Stomach (tissue), 9 donors: ENCODE data around the gene DAPK2. TPM values are rescaled to one million over a fixed set of nuclear protein-coding genes. Genes with fewer than 3 reads are reported as not detected.
A peak's percentile ranks its signal among the peaks of the same experiment; 100 is the strongest.

ENCODE experiments used
- DNase-seq, 2 donors: peaks; one replicate each; pipeline versions ENCODE4 v3.0.0 to v3.0.0-alpha.2; 2013 to 2019
- H3K27ac ChIP-seq, 5 donors: fragments of 200-600 bp in 4 of 5; sonication (generic) in 4 of 5; one replicate each; pipeline ENCODE4 v1.5.1; 2013 to 2019; ENCODE audit warnings: mild to moderate bottlenecking in 1 of 5, moderate library complexity in 1 of 5
- H3K27me3 ChIP-seq, 3 donors: fragments of 200-600 bp; sonication (generic); one replicate each; pipeline ENCODE4 v1.5.1; 2017 to 2019; ENCODE audit warnings: mixed run types in 1 of 3
- H3K36me3 ChIP-seq, 4 donors: fragments of 200-600 bp; sonication (generic); 1 replicate in 3 of 4; 2 replicates in 1 of 4; pipeline ENCODE4 v1.5.1; 2016 to 2019
- H3K4me1 ChIP-seq, 4 donors: fragments of 200-600 bp; sonication (generic); one replicate each; pipeline ENCODE4 v1.5.1; 2016 to 2019
- H3K4me3 ChIP-seq, 4 donors: fragments of 200-600 bp; sonication (generic) in 3 of 4; one replicate each; pipeline ENCODE4 v1.5.1; 2016 to 2019; ENCODE audit warnings: mild to moderate bottlenecking in 1 of 4
- H3K9me3 ChIP-seq, 4 donors: fragments of 200-600 bp; sonication (generic); one replicate each; pipeline ENCODE4 v1.5.1; 2016 to 2019
- EP300 ChIP-seq: sonication (generic); formaldehyde crosslinking; IDR thresholded peaks from one replicate; pipeline ENCODE4 v1.6.1; 2017; ENCODE audit warnings: antibody characterized with exemption
- POLR2A ChIP-seq, 4 donors: fragments of 450-650 bp; IDR thresholded peaks; one replicate each; pipeline ENCODE4 v1.6.1; 2016; ENCODE audit warnings: antibody characterized with exemption in 4 of 4, control low read depth in 2 of 4, mild to moderate bottlenecking in 1 of 4, moderate library complexity in 1 of 4
- POLR2AphosphoS5 ChIP-seq, 3 donors: sonication (generic); formaldehyde crosslinking; IDR thresholded peaks; one replicate each; pipeline ENCODE4 v1.6.1; 2016; ENCODE audit warnings: antibody characterized with exemption in 3 of 3
- WGBS, 5 donors: extraction: QIAGEN DNeasy Blood & Tissue Kit in 3 of 5; methylation state at CpG; one replicate each; pipeline versions ENCODE4 v1.1.5 to v1.1.7; 2013 to 2018; 5-methylcytosine and 5-hydroxymethylcytosine counted together
- intact Hi-C: fragments of 100-400 bp; cut with DNase I; formaldehyde crosslinking; loops from one replicate; pipeline ENCODE4 v1.15.1; 2023; ENCODE audit warnings: low total_unique reads
- polyA plus RNA-seq, 3 donors: library from polyadenylated mRNA; stranded (reverse); fragments of 200-250 nt; gene quantifications; one replicate each; pipeline ENCODE4 v1.2.3, GENCODE V29; 2013
- total RNA-seq, 5 donors: library from RNA; depleted of rRNA; stranded (reverse); fragments of >200 nt; gene quantifications; one replicate each; pipeline versions ENCODE4 v1.1.0 to v1.2.3, GENCODE V29; 2014 to 2016
- TF ChIP-seq, protein P1 (sequence below), 7 experiments: fragments of 450-650 bp in 4 of 7; fragments of 200-600 bp in 3 of 7; sonication (generic) in 3 of 7; IDR thresholded peaks; one replicate each; pipeline ENCODE4 v1.5.1; 2016 to 2019; ENCODE audit warnings: antibody characterized with exemption in 7 of 7, control low read depth in 2 of 7, mild to moderate bottlenecking in 1 of 7
- donor health status: healthy with polysubstance abuse.
- donor health status: Bipolar disorder and iron deficiency.
- donor health status: healthy.

DAPK2 gene
- total and polyA plus RNA-seq, 8 donors = 5.2 to 178 (median 16.6) TPM

DNA sequence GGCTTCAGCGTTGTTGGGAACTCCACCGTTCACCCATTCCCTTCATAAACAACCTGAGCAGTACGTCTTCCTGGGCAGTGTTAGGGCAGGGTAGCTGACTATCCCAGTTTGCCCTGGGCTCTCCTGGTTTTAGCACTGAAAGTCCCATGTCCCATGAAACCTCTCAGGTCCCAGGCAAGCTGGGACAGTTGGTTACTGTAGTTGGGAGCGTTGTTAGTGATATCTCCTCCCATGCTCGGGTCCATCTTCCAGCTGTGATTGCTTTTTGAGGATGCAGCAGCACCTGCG lies 151.7 kb downstream of the DAPK2 start:
- Histone ChIP-seq H3K4me3 (no peak overlapping the region), H3K27me3 (no peaks in the 10 kb centered on the region), H3K36me3 (no peaks in the 10 kb centered on the region), H3K27ac (no peak overlapping the region), H3K9me3 (no peaks in the 10 kb centered on the region), H3K4me1 (peaks cover 5 to 74% (median 19%) of the 10 kb centered on the region in 4 donors)
- DNase-seq = no peak
- WGBS, 5 donors = 90 to 96% (median 93%) methylated on average over 6 of the region's 6 CpGs
- no peak for TF ChIP-seq POLR2A (IDR thresholded peaks at IDR 0.05)
- intact Hi-C loops = loop anchor here (5.0 to 10.0 kb wide), 2 partner anchors 147 to 170 kb away; no protein-coding TSS in a partner anchor

DNA sequence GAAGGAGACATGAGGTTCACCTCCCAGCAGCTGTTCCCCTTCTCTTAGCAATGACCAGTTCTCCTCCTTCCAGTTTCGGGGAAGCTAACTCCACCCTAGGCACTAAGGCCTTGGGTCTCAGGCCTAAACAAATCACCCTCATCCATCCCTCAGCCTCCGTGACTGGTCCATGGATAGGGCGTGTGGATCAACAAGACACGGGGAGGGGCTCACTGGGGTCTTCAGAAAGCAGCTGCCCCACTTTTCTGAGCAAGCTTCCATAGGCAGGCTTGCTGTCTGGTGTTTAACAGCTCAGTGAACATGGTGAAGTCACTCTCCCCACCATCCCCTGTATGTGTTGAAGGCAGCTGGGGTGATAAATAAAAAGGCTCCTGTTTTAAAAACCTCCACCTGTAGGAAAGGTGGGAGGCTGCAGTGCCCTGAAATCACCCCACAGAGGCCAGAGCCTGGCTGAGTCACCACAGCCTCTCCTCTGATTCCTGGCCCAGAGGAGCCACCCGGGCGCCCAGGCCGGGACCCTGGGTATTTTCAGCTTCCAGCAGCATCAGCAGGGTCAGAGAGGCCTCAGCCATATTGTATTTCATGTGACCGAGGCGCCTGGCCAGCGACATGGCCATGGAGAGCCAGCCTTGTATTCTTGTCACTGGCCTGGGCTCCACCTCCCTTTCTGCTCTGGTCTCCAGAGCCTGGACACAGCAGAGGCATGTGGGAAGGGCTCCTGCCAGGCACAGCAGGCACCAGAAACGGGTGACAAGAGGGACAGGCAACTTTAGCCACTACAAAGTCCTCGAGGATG lies 152.2 kb downstream of the DAPK2 start:
- WGBS, 5 donors = 79 to 90% (median 88%) methylated on average over 12 of the region's 12 CpGs
- Histone ChIP-seq H3K36me3 (no peaks in the 10 kb centered on the region), H3K4me3 (no peak overlapping the region), H3K9me3 (no peaks in the 10 kb centered on the region), H3K27me3 (no peaks in the 10 kb centered on the region), H3K27ac (no peak overlapping the region), H3K4me1 (peaks cover 5 to 69% (median 19%) of the 10 kb centered on the region in 4 donors)
- intact Hi-C loops = loop anchor here (5.0 to 10.0 kb wide), 2 partner anchors 147 to 171 kb away; no protein-coding TSS in a partner anchor
- TF ChIP-seq POLR2AphosphoS5 (IDR thresholded peaks at IDR 0.05) = no peak
- no peak for TF ChIP-seq EP300
- TF ChIP-seq, protein P1, sequence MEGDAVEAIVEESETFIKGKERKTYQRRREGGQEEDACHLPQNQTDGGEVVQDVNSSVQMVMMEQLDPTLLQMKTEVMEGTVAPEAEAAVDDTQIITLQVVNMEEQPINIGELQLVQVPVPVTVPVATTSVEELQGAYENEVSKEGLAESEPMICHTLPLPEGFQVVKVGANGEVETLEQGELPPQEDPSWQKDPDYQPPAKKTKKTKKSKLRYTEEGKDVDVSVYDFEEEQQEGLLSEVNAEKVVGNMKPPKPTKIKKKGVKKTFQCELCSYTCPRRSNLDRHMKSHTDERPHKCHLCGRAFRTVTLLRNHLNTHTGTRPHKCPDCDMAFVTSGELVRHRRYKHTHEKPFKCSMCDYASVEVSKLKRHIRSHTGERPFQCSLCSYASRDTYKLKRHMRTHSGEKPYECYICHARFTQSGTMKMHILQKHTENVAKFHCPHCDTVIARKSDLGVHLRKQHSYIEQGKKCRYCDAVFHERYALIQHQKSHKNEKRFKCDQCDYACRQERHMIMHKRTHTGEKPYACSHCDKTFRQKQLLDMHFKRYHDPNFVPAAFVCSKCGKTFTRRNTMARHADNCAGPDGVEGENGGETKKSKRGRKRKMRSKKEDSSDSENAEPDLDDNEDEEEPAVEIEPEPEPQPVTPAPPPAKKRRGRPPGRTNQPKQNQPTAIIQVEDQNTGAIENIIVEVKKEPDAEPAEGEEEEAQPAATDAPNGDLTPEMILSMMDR (IDR thresholded peaks at IDR 0.05) = no peak
- DNase-seq = no peak

DNA sequence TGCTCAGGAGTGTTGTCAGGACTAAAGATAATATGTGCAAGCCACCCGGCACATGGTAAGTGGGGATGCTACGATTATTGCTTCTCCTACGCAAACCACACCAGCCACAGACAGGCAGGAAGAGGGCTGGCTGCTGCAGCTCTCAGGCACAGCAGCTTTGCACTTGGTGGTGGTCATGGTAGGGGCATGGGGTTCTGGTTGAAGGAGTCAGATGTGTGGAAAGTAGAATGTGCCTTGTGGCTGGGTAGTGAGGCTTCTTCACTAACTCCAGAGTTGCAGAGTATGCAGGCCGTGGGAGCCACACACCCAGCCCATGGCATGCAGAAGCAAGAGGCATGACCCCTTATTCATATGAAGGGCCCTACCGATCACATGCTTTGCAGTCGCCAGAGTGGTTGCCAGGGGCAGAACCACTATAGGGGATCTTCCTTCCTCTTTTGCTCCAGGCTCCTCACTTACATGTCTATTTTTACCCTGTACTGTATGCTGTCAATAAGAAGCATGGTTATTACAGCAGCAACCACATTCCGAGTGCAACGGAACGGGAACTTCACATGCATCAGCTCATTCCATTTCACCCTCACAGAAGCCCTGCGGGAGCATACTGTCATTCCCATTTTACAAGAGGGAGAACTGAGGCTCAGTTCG lies 153.4 kb downstream of the DAPK2 start:
- Histone ChIP-seq H3K4me3 (no peak overlapping the region), H3K4me1 (peaks cover 5 to 63% (median 19%) of the 10 kb centered on the region in 4 donors), H3K27ac (no peak overlapping the region), H3K27me3 (no peaks in the 10 kb centered on the region), H3K36me3 (no peaks in the 10 kb centered on the region), H3K9me3 (no peaks in the 10 kb centered on the region)
- intact Hi-C loops = loop anchor here (5.0 to 10.0 kb wide), 2 partner anchors 146 to 172 kb away; no protein-coding TSS in a partner anchor
- WGBS, 5 donors = 58 to 81% (median 74%) methylated on average over 11 of the region's 11 CpGs
- TF ChIP-seq, protein P1 (IDR thresholded peaks at IDR 0.05) = no peak
- TF ChIP-seq POLR2AphosphoS5 (IDR thresholded peaks at IDR 0.05) (no peak), EP300 (no peak), POLR2A (IDR thresholded peaks at IDR 0.05) (no peak)
- peak; percentile 53 to 63 for DNase-seq

DNA sequence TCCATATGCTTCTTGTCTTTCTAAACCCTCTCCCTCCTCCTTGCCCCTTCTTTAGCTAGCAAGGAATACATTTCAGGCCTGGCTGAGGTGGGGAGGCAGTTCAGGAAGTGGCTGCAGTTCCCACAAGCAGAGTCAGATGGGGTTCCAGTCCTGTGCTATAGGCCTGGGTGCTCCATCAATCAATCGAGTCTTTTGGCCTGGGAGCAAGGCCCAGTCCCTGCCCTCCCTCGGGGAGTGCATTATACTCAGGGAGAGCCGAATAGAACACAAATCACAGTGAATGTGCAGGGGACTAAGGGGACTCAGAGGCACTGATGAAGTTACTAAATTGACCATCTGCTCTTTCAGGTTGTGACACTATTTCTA lies 154.5 kb downstream of the DAPK2 start:
- H3K27me3 ChIP-seq = no peaks in the 10 kb centered on the region
- no peak overlapping the region for H3K4me3 ChIP-seq
- intact Hi-C loops = loop anchor here (5.0 to 10.0 kb wide), 2 partner anchors 144 to 173 kb away; no protein-coding TSS in a partner anchor
- H3K27ac ChIP-seq = peak overlapping the region in 2 of 5 donors; percentile 30 to 48
- H3K9me3 ChIP-seq = no peaks in the 10 kb centered on the region
- H3K36me3 ChIP-seq = no peaks in the 10 kb centered on the region
- TF ChIP-seq, protein P1 (IDR thresholded peaks at IDR 0.05) = no peak
- TF ChIP-seq POLR2A (IDR thresholded peaks at IDR 0.05) (no peak), EP300 (no peak), POLR2AphosphoS5 (IDR thresholded peaks at IDR 0.05) (no peak)
- 65 to 86% (median 71%) methylated on average over 2 to 3 of the region's 3 CpGs for WGBS, 5 donors
- peaks cover 5 to 55% (median 14%) of the 10 kb centered on the region in 4 donors for H3K4me1 ChIP-seq
- no peak for DNase-seq
